SK-N-SH (cell line): Measurements from ENCODE around the gene P2RY6. TPM values are rescaled to one million over a fixed set of nuclear protein-coding genes. Genes with fewer than 3 reads are reported as not detected.

Experiments
- CTCF ChIA-PET: fragments of 300-600, 350-600 bp; formaldehyde crosslinking; extraction: SDS; loops from one replicate; lab custom pipeline; 2021; lab: Yijun Ruan, JAX
- POLR2A ChIA-PET: fragments of 350-600 bp; sonication (Branson Sonifier 250); formaldehyde crosslinking; extraction: SDS; loops from one replicate; lab custom pipeline; 2020; ENCODE audit warnings: antibody characterized with exemption, inconsistent platforms; lab: Yijun Ruan, JAX
- DNase-seq: peaks from one replicate; pipeline ENCODE4 v3.0.0; 2012
- H2AFZ ChIP-seq: fragments of 200-600 bp; sonication (generic); 2 replicates; pipeline ENCODE4 v1.8.1; 2016; ENCODE audit warnings: antibody characterized with exemption, mild to moderate bottlenecking, low read depth
- H3F3A ChIP-seq: fragments of 200-600 bp; sonication (generic); replicated peaks from 2 replicates; pipeline ENCODE3; 2016; ENCODE audit warnings: antibody characterized with exemption, mild to moderate bottlenecking; ENCODE audit not compliant: insufficient read depth
- H3K27ac ChIP-seq, 2 experiments: fragments of 200-500 bp in 1 of 2; fragments of 200-600 bp in 1 of 2; sonication (Bioruptor generic) in 1 of 2; sonication (generic), shearing (Covaris generic) in 1 of 2; 2 replicates each; pipeline versions ENCODE4 v1.5.1 to v1.6.1; 2014 to 2016; ENCODE audit warnings: low read depth in 2 of 2, inconsistent platforms in 1 of 2, low read length in 1 of 2, mild to moderate bottlenecking in 1 of 2, mixed read lengths in 1 of 2
- H3K27me3 ChIP-seq: fragments of 200-600 bp; sonication (generic), shearing (Covaris generic); 2 replicates; pipeline ENCODE4 v1.6.1; 2016; ENCODE audit warnings: mixed run types; ENCODE audit not compliant: insufficient read depth
- H3K36me3 ChIP-seq, 2 experiments: fragments of 200-500 bp in 1 of 2; fragments of 200-600 bp in 1 of 2; sonication (Bioruptor generic) in 1 of 2; sonication (generic) in 1 of 2; replicated peaks in 1 of 2; 2 replicates each; pipeline versions ENCODE3 to v1.5.1; 2014 to 2016; ENCODE audit warnings: low read length in 1 of 2, mild to moderate bottlenecking in 1 of 2; ENCODE audit not compliant: insufficient read depth in 2 of 2, control insufficient read depth in 1 of 2
- H3K4me1 ChIP-seq, 2 experiments: fragments of 200-500 bp in 1 of 2; fragments of 200-600 bp in 1 of 2; sonication (Bioruptor generic) in 1 of 2; sonication (generic), shearing (Covaris generic) in 1 of 2; 2 replicates each; pipeline versions ENCODE4 v1.5.1 to v1.6.1; 2014 to 2016; ENCODE audit warnings: low read depth in 1 of 2, low read length in 1 of 2, mixed run types in 1 of 2; ENCODE audit not compliant: insufficient read depth in 2 of 2, control insufficient read depth in 1 of 2
- H3K4me2 ChIP-seq: fragments of 200-600 bp; sonication (generic), shearing (Covaris generic); 2 replicates; pipeline ENCODE4 v1.6.1; 2017; ENCODE audit warnings: mixed run types
- H3K4me3 ChIP-seq, 2 experiments: fragments of 200-500 bp in 1 of 2; fragments of 200-600 bp in 1 of 2; sonication (Bioruptor generic) in 1 of 2; sonication (generic), shearing (Covaris generic) in 1 of 2; 2 replicates each; pipeline versions ENCODE4 v1.5.1 to v1.8.1; 2014 to 2016; ENCODE audit warnings: low read depth in 2 of 2, inconsistent platforms in 1 of 2, low read length in 1 of 2, mild to moderate bottlenecking in 1 of 2, mixed read lengths in 1 of 2, moderate library complexity in 1 of 2
- H3K79me2 ChIP-seq: fragments of 200-600 bp; sonication (generic); 2 replicates; pipeline ENCODE4 v1.8.1; 2017; ENCODE audit warnings: mild to moderate bottlenecking; ENCODE audit not compliant: insufficient read depth
- H3K9ac ChIP-seq: fragments of 200-600 bp; sonication (generic); 2 replicates; pipeline ENCODE4 v1.6.1; 2017; ENCODE audit warnings: mixed run types
- H3K9me2 ChIP-seq: fragments of 200-600 bp; sonication (generic); 2 replicates; pipeline ENCODE4 v1.6.1; 2017; ENCODE audit warnings: mixed run types
- H3K9me3 ChIP-seq: fragments of 200-600 bp; sonication (generic); 2 replicates; pipeline ENCODE4 v1.6.1; 2017; ENCODE audit warnings: mixed run types, mild to moderate bottlenecking, moderate library complexity
- H4K20me1 ChIP-seq: fragments of 200-600 bp; sonication (generic); 2 replicates; pipeline ENCODE4 v1.6.1; 2017; ENCODE audit warnings: mild to moderate bottlenecking, mixed run types; ENCODE audit not compliant: insufficient read depth
- CTCF ChIP-seq: fragments of 200-600 bp; sonication (generic); IDR thresholded peaks from 2 replicates; pipeline ENCODE4 v1.6.1; 2017; ENCODE audit warnings: antibody characterized with exemption, mild to moderate bottlenecking, moderate library complexity
- EP300 ChIP-seq, 2 experiments: IDR thresholded peaks; 2 replicates each; pipeline versions ENCODE4 v1.4.0 to v1.6.1; 2012; ENCODE audit warnings: borderline replicate concordance in 1 of 2, low read depth in 1 of 2, low read length in 1 of 2
- FOSL2 ChIP-seq: IDR thresholded peaks from 2 replicates; pipeline ENCODE4 v1.4.0; 2012; ENCODE audit warnings: low read depth, mild to moderate bottlenecking, moderate library complexity, borderline replicate concordance
- FOXM1 ChIP-seq: IDR thresholded peaks from 2 replicates; pipeline ENCODE4 v1.4.0; 2012; ENCODE audit warnings: low read depth, mild to moderate bottlenecking
- MAX ChIP-seq: IDR thresholded peaks from 2 replicates; pipeline ENCODE4 v1.4.0; 2012; ENCODE audit warnings: low read depth
- MEF2A ChIP-seq: IDR thresholded peaks from 2 replicates; pipeline ENCODE4 v1.4.0; 2012; ENCODE audit warnings: low read depth, borderline replicate concordance
- MXI1 ChIP-seq: IDR thresholded peaks from 2 replicates; pipeline ENCODE4 v1.6.1; 2012; ENCODE audit warnings: mild to moderate bottlenecking, low read depth, low read length, improper control_type of control experiment
- NRF1 ChIP-seq: IDR thresholded peaks from 2 replicates; pipeline ENCODE4 v1.6.1; 2012; ENCODE audit warnings: low read depth, mild to moderate bottlenecking, low read length
- REST ChIP-seq: IDR thresholded peaks from 2 replicates; pipeline ENCODE4 v1.6.1; 2012; ENCODE audit warnings: mild to moderate bottlenecking, low read depth, low read length, moderate library complexity
- RFX5 ChIP-seq: IDR thresholded peaks from 2 replicates; pipeline ENCODE4 v1.6.1; 2012; ENCODE audit warnings: mild to moderate bottlenecking, improper control_type of control experiment, low read length
- RXRA ChIP-seq: IDR thresholded peaks from 2 replicates; pipeline ENCODE4 v1.4.0; 2012; ENCODE audit warnings: low read depth, mild to moderate bottlenecking, borderline replicate concordance
- TAF1 ChIP-seq: IDR thresholded peaks from 2 replicates; pipeline ENCODE4 v1.6.1; 2012; ENCODE audit warnings: low read depth, mild to moderate bottlenecking, low read length, moderate library complexity, borderline replicate concordance
- TCF12 ChIP-seq: IDR thresholded peaks from 2 replicates; pipeline ENCODE4 v1.4.0; 2012
- TEAD4 ChIP-seq: IDR thresholded peaks from 2 replicates; pipeline ENCODE4 v1.4.0; 2012; ENCODE audit warnings: mild to moderate bottlenecking, borderline replicate concordance; ENCODE audit not compliant: insufficient read depth
- USF1 ChIP-seq: IDR thresholded peaks from 2 replicates; pipeline ENCODE4 v1.4.0; 2012; ENCODE audit warnings: low read depth, borderline replicate concordance
- USF2 ChIP-seq: fragments of 150-350 bp; IDR thresholded peaks from 2 replicates; pipeline ENCODE4 v1.6.1; 2017; ENCODE audit warnings: antibody characterized with exemption, low read length, low read depth, borderline replicate concordance
- ZBTB33 ChIP-seq: IDR thresholded peaks from 2 replicates; pipeline ENCODE4 v1.4.0; 2012; ENCODE audit warnings: low read depth, borderline replicate concordance
- WGBS: methylation state at CpG from one replicate; pipeline ENCODE4 v1.1.6; 2017; ENCODE audit warnings: low lambda C conversion rate; 5-methylcytosine and 5-hydroxymethylcytosine counted together
- polyA plus RNA-seq, 3 experiments: library from polyadenylated mRNA; depleted of rRNA; stranded (reverse); fragments of >200 nt; gene quantifications; 2 replicates each; pipeline ENCODE4 v1.2.3, GENCODE V29; 2012

Gene P2RY6
- polyA plus RNA-seq, 1 of the 3 experiments (the other 2 are of a cell fraction), result 0.15 TPM

GRCh38 chr11:73308961-73309919, 37.1 kb downstream of the P2RY6 start (continued):
- TF ChIP-seq USF1, result 0 out of 2 replicates have a peak, but pooled peaks have one; percentile 12
- no peak for TF ChIP-seq USF2
- no peak for TF ChIP-seq ZBTB33
- TF ChIP-seq TAF1, result peak; percentile 80
- peak; percentile 65; the same call in 1 of the 2 replicates for TF ChIP-seq TCF12
- TF ChIP-seq MXI1, result no peak
- TF ChIP-seq FOSL2, result no peak
- no peak for TF ChIP-seq RXRA
- TF ChIP-seq TEAD4, result peak; percentile 98
- TF ChIP-seq MEF2A, result no peak
- TF ChIP-seq, all 33 proteins: peak for 14

GRCh38 chr11:73310076-73310475, 37.9 kb downstream of the P2RY6 start:
- Histone ChIP-seq H3K36me3 (peaks cover 0 to 15% of the 10 kb centered on the region in 2 experiments), H2AFZ (no peak overlapping the region), H3F3A (peaks cover 6% of the 10 kb centered on the region), H4K20me1 (peaks cover 59% of the 10 kb centered on the region), H3K9me2 (no peaks in the 10 kb centered on the region), H3K27me3 (no peaks in the 10 kb centered on the region), H3K4me2 (peak overlapping the region; percentile 99), H3K9me3 (no peaks in the 10 kb centered on the region), H3K4me3 (peak overlapping the region; percentile 76 to 86; a peak in 3 of 4 replicates), H3K79me2 (peaks cover 74% of the 10 kb centered on the region), H3K27ac (peak overlapping the region in 1 of 2 experiments; percentile 97; a peak in 1 of 4 replicates), H3K4me1 (peaks cover 57 to 66% of the 10 kb centered on the region in 2 experiments), H3K9ac (peak overlapping the region; percentile 98; the same call in 1 of the 2 replicates)
- no peak for TF ChIP-seq RFX5
- TF ChIP-seq USF1, result no peak
- no peak for TF ChIP-seq NRF1
- TF ChIP-seq EP300 (IDR thresholded peaks at IDR 0.05; ENCODE audit: borderline replicate concordance in 1 of 2, low read depth in 1 of 2, low read length in 1 of 2), result no peak
- no peak for TF ChIP-seq CTCF
- TF ChIP-seq MAX, result no peak
- no peak for TF ChIP-seq REST
- TF ChIP-seq FOXM1, result no peak
- DNase-seq, result no peak
- 97% methylated on average over 10 of the region's 16 CpGs for WGBS
- ChIA-PET POLR2A (no interaction called here), CTCF (interaction anchor here (7.7 to 17.6 kb wide), 4 partner anchors 13 to 41 kb away, joined by 94 to 395 read pairs (median 191); no protein-coding TSS in a partner anchor)
